ENCODE data around the gene ZFAND6. TPM values are rescaled to one million over a fixed set of nuclear protein-coding genes. Genes with fewer than 3 reads are reported as not detected.

Gene ZFAND6
- total and polyA plus RNA-seq, 10 of the 15 experiments (the other 5 are each of a cell fraction or from before 2014, with no cell fraction given) = 78.9 to 179 (median 135) TPM

GRCh38 chr15:80028937-80029336 is 30.5 kb upstream of the ZFAND6 start:
- TF ChIP-seq REST (IDR thresholded peaks at IDR 0.05; ENCODE audit: low read depth, low read length) = no peak
- TF ChIP-seq, protein P1, sequence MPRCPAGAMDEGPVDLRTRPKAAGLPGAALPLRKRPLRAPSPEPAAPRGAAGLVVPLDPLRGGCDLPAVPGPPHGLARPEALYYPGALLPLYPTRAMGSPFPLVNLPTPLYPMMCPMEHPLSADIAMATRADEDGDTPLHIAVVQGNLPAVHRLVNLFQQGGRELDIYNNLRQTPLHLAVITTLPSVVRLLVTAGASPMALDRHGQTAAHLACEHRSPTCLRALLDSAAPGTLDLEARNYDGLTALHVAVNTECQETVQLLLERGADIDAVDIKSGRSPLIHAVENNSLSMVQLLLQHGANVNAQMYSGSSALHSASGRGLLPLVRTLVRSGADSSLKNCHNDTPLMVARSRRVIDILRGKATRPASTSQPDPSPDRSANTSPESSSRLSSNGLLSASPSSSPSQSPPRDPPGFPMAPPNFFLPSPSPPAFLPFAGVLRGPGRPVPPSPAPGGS (IDR thresholded peaks at IDR 0.05; ENCODE audit: borderline replicate concordance, insufficient read depth, low read depth, low read length, poor library complexity, severe bottlenecking) = no peak
- no peak for TF ChIP-seq ZBED1 (IDR thresholded peaks at IDR 0.05; ENCODE audit: borderline replicate concordance)
- TF ChIP-seq RAD51 (IDR thresholded peaks at IDR 0.05) = no peak
- no peak for TF ChIP-seq SP1 (IDR thresholded peaks at IDR 0.05; ENCODE audit: low read depth, low read length)
- TF ChIP-seq SMAD1 (IDR thresholded peaks at IDR 0.05; ENCODE audit: low read depth, partially characterized antibody) = no peak
- no peak for TF ChIP-seq KDM1A (IDR thresholded peaks at IDR 0.05; ENCODE audit: borderline replicate concordance)
- TF ChIP-seq SMAD5 (IDR thresholded peaks at IDR 0.05; ENCODE audit: low read depth) = no peak
- TF ChIP-seq MTA2 (IDR thresholded peaks at IDR 0.05; ENCODE audit: low read depth) = no peak
- TF ChIP-seq HDAC6 (IDR thresholded peaks at IDR 0.05; ENCODE audit: unreplicated experiment) = no peak
- no peak for TF ChIP-seq CEBPB (IDR thresholded peaks at IDR 0.05; ENCODE audit: borderline replicate concordance in 1 of 2, low read depth in 2 of 2, low read length in 2 of 2)
- TF ChIP-seq FOS (IDR thresholded peaks at IDR 0.05; ENCODE audit: borderline replicate concordance, extremely low read depth, insufficient read length) = no peak
- no peak for TF ChIP-seq MXI1 (IDR thresholded peaks at IDR 0.05; ENCODE audit: low read depth, low read length)
- TF ChIP-seq SRF (IDR thresholded peaks at IDR 0.05; ENCODE audit: low read depth in 2 of 2, low read length in 2 of 2) = no peak
- H3K4me1 ChIP-seq (ENCODE audit: control insufficient read depth, insufficient read depth, low read length) = peaks cover 23% of the 10 kb centered on the region
- H3K9ac ChIP-seq (ENCODE audit: control insufficient read depth, insufficient read depth, low read length) = no peak overlapping the region
- BruUV-seq (replicated peaks) = no TSS peak
- no peak for DNase-seq (ENCODE audit: low read depth, low spot score)
- H3K27ac ChIP-seq (ENCODE audit: control insufficient read depth, insufficient read depth) = no peak overlapping the region
- ChIA-PET SMC1A (ENCODE audit: uncharacterized antibody, unreplicated experiment) (interaction anchor here (0.6 to 10.8 kb wide), 4 partner anchors 10 to 31 kb away, joined by 3 to 98 read pairs (median 4); no protein-coding TSS in a partner anchor), POLR2A (interaction anchor here (0.6 to 0.9 kb wide), 2 partner anchors 21 to 31 kb away, joined by 3 read pairs; no protein-coding TSS in a partner anchor), CTCF (interaction anchor here (0.6 to 1.9 kb wide), 3 partner anchors 25 to 130 kb away, joined by 3 to 4 read pairs (median 3); no protein-coding TSS in a partner anchor), RAD21 (ENCODE audit: unreplicated experiment) (interaction anchor here (2.2 kb wide), 1 partner anchor 11 kb away, joined by 8 read pairs; no protein-coding TSS in a partner anchor)
- no peak for ATAC-seq
- no peak overlapping the region for H2AFZ ChIP-seq (ENCODE audit: control insufficient read depth, low read depth, low read length)
- H3K36me3 ChIP-seq (ENCODE audit: control insufficient read depth in 2 of 2, insufficient read depth in 2 of 2, low read length in 1 of 2) = no peaks in the 10 kb centered on the region
- no peaks in the 10 kb centered on the region for H3K27me3 ChIP-seq (replicated peaks in 1 of 2; ENCODE audit: control insufficient read depth in 2 of 2, insufficient read depth in 2 of 2, low read length in 1 of 2)
- H3K9me3 ChIP-seq (replicated peaks; ENCODE audit: control insufficient read depth, insufficient read depth, low read length) = no peaks in the 10 kb centered on the region
- intact Hi-C loops (cut with micrococcal nuclease; ENCODE audit: unreplicated experiment) = no loop called here
- in situ Hi-C loops (cut with MboI) = no loop called here
- no peaks in the 10 kb centered on the region for H3K79me2 ChIP-seq (ENCODE audit: control insufficient read depth, insufficient read depth, low read length)
- 73% methylated on average over 2 of the region's 2 CpGs for WGBS (ENCODE audit: insufficient coverage, insufficient replicate concordance, low lambda C conversion rate, missing lambda C conversion rate)
- no peak overlapping the region for H3K4me2 ChIP-seq (ENCODE audit: control insufficient read depth, insufficient read depth)
- H3K4me3 ChIP-seq = no peak overlapping the region
- no peak for FAIRE-seq
- H4K20me1 ChIP-seq (ENCODE audit: control insufficient read depth, insufficient read depth) = no peaks in the 10 kb centered on the region

Measured in GM12878 (cell line).